GM19324 (cell line): Measurements from ENCODE around the gene LRCOL1.

Experiments used
- ATAC-seq: cut with Tn5 transposase; IDR thresholded peaks from one replicate; pipeline ENCODE4 v1.9.1; 2021; ENCODE audit warnings: mild to moderate bottlenecking, moderate library complexity; ENCODE audit not compliant: unreplicated experiment, low FRiP score

LRCOL1 gene

GRCh38 chr12:132569856-132570480 is 40.4 kb downstream of the LRCOL1 start:
- ATAC-seq, result no peak

- ATAC-seq, result no peak
Measured at GRCh38 chr12:132568826-132569480, 41.4 kb downstream of the LRCOL1 start.

GRCh38 chr12:132568301-132568700 is 42.1 kb downstream of the LRCOL1 start:
- ATAC-seq, result no peak

- ATAC-seq, result no peak
Measured at GRCh38 chr12:132566516-132567131, 43.8 kb downstream of the LRCOL1 start.

GRCh38 chr12:132565365-132565764 is 45.0 kb downstream of the LRCOL1 start:
- no peak for ATAC-seq

- ATAC-seq, result no peak
Measured at GRCh38 chr12:132563911-132564310, 46.5 kb downstream of the LRCOL1 start.

- no peak for ATAC-seq
Measured at GRCh38 chr12:132562489-132563021, 47.8 kb downstream of the LRCOL1 start.

- no peak for ATAC-seq
Measured at GRCh38 chr12:132561427-132562156, 48.8 kb downstream of the LRCOL1 start.

- ATAC-seq, result no peak
Measured at GRCh38 chr12:132560614-132561426, 49.6 kb downstream of the LRCOL1 start.

- ATAC-seq, result no peak
Measured at GRCh38 chr12:132560364-132560613, 50.1 kb downstream of the LRCOL1 start.

- ATAC-seq, result no peak
Measured at GRCh38 chr12:132559652-132560363, 50.6 kb downstream of the LRCOL1 start.

GRCh38 chr12:132558861-132559623 is 51.3 kb downstream of the LRCOL1 start:
- ATAC-seq, result no peak

GRCh38 chr12:132558042-132558856 is 52.1 kb downstream of the LRCOL1 start:
- no peak for ATAC-seq

GRCh38 chr12:132557291-132558015 is 52.9 kb downstream of the LRCOL1 start:
- ATAC-seq, result no peak

- ATAC-seq, result no peak
Measured at GRCh38 chr12:132556801-132557200, 53.6 kb downstream of the LRCOL1 start.

- ATAC-seq, result no peak
Measured at GRCh38 chr12:132556216-132556615, 54.2 kb downstream of the LRCOL1 start.

- no peak for ATAC-seq
Measured at GRCh38 chr12:132555686-132556085, 54.7 kb downstream of the LRCOL1 start.
